Ishikawa (cell line): ENCODE measurements around the gene SLC41A3.

Experiments used
- CEBPB ChIP-seq: IDR thresholded peaks from 2 replicates; pipeline ENCODE4 v1.6.1; 2012
- CREB1 ChIP-seq: IDR thresholded peaks from 2 replicates; pipeline ENCODE4 v1.6.1; 2012; ENCODE audit warnings: low read depth
- EGR1 ChIP-seq: IDR thresholded peaks from 2 replicates; pipeline ENCODE4 v1.6.1; 2012
- EP300 ChIP-seq: IDR thresholded peaks from 2 replicates; pipeline ENCODE4 v1.6.1; 2012; ENCODE audit warnings: borderline replicate concordance
- RAD21 ChIP-seq: IDR thresholded peaks from 2 replicates; pipeline ENCODE4 v1.6.1; 2012; ENCODE audit warnings: low read depth
- TAF1 ChIP-seq: IDR thresholded peaks from 2 replicates; pipeline ENCODE4 v1.6.1; 2012; ENCODE audit warnings: low read depth, mild to moderate bottlenecking
- TCF12 ChIP-seq: IDR thresholded peaks from 2 replicates; pipeline ENCODE4 v1.6.1; 2012; ENCODE audit warnings: low read depth
- YY1 ChIP-seq: IDR thresholded peaks from 2 replicates; pipeline ENCODE4 v1.6.1; 2012; ENCODE audit warnings: low read depth

DNA sequence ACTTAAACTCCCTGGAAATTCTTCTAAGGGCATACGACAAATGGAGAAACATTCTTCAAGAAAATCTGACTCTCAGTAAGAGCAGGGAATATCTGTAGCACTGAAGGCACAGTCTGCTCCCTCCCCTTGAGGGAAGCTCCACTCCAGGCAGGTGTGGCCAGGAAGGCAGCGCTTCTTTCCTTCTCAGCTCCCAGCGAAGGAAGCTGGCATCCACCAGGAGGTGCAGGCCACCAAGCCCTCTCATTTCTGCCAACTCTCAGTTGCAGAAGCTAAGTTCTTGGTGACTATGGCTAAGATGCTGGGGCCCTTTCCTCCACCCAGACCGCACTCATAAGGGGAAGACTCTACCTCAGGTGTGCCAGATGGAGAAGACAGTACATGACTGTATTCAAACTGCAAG lies 37.7 kb upstream of the SLC41A3 start:
- TF ChIP-seq EP300 (no peak), CREB1 (no peak), TCF12 (no peak), CEBPB (no peak), RAD21 (no peak), YY1 (no peak), TAF1 (no peak), EGR1 (no peak)
